GM21723 (cell line): ENCODE data around the gene MST1.

Experiments used
- ATAC-seq: cut with Tn5 transposase; IDR thresholded peaks from one replicate; pipeline ENCODE4 v1.9.1; 2021; ENCODE audit warnings: mild to moderate bottlenecking, moderate library complexity; ENCODE audit not compliant: unreplicated experiment

The MST1 gene

DNA sequence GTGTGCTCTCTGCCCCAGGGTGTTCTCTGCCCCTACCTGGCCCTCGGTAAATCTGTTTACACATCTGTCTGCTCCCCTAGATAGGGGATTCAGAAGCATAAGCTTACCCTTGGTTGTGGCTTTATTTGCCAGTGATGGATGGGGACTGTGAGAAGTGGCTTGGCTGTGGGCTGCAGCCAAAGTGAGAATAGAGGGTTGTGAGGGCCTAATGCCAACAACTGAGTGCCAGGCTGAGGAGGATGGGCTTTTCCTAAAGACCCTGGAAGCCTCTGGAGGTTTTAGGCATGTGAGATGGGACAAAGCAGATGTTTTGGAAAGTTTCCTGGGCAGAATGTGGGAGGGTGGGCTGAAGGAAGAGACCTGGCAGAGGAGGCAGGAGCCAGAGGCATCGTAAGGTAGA, 30.6 kb downstream of the MST1 start:
- no peak for ATAC-seq

- no peak for ATAC-seq
These were observed 31.9 kb downstream of the MST1 start for GRCh38 chr3:49657208-49657915.

GRCh38 chr3:49656541-49657112, 32.6 kb downstream of the MST1 start:
- ATAC-seq: no peak

DNA sequence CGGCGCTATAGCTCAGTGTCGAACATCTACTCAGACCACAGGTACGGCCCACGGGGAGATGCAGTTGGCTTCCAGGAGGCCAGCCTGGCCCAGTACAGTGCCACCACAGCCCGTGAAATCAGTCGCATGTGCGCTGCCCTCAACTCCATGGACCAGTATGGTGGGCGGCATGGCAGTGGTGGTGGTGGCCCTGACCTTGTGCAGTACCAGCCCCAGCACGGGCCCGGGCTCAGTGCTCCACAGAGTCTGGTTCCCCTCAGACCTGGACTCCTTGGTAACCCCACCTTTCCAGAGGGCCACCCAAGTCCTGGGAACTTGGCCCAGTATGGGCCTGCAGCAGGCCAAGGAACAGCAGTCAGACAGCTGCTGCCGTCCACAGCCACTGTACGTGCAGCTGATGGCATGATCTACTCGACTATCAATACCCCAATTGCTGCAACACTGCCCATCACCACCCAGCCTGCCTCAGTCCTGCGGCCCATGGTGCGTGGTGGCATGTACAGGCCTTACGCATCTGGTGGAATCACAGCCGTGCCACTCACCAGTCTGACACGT, 33.5 kb downstream of the MST1 start:
- no peak for ATAC-seq

DNA sequence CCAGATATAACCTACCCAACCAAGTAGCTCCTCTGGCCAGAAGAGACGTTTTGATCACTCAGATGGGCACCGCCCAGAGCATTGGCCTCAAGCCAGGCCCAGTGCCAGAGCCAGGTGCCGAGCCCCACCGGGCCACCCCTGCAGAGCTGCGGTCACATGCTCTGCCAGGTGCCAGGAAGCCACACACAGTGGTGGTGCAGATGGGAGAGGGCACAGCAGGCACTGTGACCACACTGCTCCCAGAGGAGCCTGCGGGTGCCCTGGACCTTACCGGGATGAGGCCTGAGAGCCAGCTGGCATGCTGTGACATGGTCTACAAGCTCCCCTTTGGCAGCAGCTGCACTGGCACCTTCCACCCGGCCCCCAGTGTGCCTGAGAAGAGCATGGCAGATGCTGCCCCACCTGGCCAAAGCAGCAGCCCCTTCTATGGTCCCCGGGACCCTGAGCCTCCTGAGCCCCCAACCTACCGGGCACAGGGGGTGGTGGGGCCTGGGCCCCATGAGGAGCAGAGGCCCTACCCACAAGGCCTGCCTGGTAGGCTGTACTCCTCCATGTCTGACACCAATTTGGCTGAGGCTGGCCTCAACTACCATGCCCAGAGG, 34.2 kb downstream of the MST1 start:
- no peak for ATAC-seq

GRCh38 chr3:49654176-49654825, 35.0 kb downstream of the MST1 start:
- no peak for ATAC-seq

- ATAC-seq: no peak
These were observed 35.7 kb downstream of the MST1 start for GRCh38 chr3:49653621-49654020.

DNA sequence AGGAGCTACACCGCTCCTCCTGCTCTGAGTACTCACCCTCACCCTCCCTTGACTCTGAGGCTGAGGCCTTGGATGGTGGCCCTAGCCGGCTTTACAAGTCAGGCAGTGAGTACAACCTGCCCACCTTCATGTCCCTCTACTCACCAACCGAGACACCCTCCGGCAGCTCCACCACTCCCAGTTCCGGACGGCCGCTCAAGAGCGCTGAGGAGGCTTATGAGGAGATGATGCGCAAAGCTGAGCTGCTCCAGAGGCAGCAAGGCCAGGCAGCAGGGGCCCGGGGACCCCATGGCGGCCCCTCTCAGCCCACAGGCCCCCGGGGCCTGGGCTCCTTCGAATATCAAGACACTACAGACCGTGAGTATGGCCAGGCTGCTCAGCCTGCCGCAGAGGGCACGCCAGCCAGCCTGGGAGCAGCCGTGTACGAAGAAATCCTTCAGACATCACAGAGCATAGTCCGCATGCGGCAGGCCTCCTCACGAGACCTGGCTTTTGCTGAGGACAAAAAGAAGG, 36.3 kb downstream of the MST1 start:
- ATAC-seq: no peak

- ATAC-seq: no peak
These were observed 36.9 kb downstream of the MST1 start for GRCh38 chr3:49652218-49652902.

GRCh38 chr3:49650637-49651036, 38.6 kb downstream of the MST1 start:
- no peak for ATAC-seq

- ATAC-seq: no peak
These were observed 39.1 kb downstream of the MST1 start for GRCh38 chr3:49650177-49650576.

- ATAC-seq: no peak
These were observed 39.7 kb downstream of the MST1 start for GRCh38 chr3:49649576-49649975.

- no peak for ATAC-seq
These were observed 40.8 kb downstream of the MST1 start for GRCh38 chr3:49648354-49649019.

- ATAC-seq: no peak
These were observed 41.5 kb downstream of the MST1 start for GRCh38 chr3:49647741-49648140.

DNA sequence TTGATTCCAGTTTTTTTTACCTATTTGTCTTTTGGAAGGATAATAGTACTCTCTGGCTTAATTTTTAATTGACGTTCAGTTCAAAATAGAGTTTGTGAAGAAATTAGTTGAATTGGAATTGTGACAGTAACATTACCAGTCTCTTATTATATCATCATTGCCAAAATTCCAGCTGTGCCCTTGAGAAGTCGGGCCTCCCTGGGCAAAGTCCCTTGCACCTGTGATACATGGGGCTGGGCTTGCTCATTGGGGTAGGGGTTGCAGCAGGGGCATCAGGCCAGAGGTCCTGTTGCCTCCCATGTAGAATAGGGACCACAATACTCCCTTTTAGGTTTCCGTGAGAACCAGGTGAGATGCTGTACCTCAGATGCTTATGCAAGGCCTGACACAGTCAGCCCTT, 43.0 kb downstream of the MST1 start:
- no peak for ATAC-seq

DNA sequence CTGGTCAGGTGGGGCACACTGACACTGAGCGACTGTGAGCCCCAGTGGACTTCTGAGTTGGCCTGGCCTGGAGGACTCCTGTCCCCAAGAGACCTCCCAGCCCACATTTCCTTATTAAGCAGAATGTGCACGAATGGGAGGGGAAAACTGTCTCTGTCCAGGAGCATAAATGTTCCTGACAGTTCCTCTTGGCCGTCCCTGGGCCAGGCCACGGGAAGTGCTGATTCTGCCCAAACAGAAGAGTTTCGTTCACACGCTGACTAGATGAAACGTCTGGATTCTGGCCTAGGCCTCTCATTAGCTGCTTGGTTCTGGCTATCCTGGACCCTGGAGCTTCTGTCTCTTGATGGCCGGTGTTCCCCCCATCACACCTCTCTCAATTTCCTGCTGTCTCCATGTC, 44.6 kb downstream of the MST1 start:
- no peak for ATAC-seq

DNA sequence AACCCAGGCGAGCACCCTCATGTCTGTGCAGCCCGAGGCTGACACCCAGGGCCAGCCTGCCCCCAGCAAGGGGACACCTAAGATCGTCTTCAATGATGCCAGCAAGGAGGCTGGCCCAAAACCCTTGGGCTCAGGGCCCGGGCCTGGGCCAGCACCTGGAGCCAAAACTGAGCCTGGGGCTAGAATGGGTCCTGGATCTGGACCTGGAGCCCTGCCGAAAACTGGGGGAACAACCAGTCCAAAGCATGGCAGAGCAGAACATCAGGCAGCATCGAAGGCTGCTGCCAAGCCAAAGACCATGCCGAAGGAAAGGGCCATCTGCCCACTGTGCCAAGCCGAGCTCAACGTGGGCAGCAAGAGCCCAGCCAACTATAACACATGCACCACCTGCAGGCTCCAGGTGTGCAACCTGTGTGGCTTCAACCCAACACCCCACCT, 46.5 kb downstream of the MST1 start:
- ATAC-seq: no peak

DNA sequence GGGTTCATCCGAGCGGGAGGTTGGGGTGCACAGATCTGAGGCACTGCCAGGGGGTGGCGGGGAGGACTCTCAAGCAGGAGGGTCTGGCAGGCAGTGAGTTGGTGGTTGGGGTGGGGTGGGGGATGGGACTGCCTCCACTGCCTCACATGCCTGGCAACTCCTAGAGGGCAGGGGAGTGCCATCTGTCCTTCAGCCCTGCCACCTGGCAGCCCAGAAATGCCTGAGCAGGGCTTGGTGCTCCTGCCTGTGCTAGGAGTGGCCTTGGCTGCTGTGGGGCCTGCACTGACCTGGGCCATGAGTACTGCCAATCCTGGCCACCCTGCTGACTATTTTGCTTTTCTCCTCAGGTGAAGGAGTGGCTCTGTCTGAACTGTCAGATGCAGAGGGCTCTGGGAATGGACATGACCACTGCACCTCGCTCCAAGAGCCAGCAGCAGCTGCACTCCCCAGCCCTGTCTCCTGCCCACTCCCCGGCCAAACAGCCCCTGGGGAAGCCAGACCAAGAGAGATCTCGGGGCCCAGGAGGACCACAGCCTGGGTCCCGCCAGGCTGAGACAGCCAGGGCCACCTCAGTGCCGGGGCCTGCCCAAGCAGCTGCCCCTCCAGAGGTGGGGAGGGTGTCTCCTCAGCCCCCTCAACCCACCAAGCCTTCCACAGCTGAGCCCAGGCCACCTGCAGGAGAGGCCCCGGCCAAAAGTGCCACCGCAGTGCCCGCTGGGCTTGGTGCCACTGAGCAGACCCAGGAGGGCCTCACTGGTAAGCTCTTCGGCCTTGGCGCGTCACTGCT, 47.2 kb downstream of the MST1 start:
- no peak for ATAC-seq

GRCh38 chr3:49641292-49641691, 48.0 kb downstream of the MST1 start:
- ATAC-seq: no peak

DNA sequence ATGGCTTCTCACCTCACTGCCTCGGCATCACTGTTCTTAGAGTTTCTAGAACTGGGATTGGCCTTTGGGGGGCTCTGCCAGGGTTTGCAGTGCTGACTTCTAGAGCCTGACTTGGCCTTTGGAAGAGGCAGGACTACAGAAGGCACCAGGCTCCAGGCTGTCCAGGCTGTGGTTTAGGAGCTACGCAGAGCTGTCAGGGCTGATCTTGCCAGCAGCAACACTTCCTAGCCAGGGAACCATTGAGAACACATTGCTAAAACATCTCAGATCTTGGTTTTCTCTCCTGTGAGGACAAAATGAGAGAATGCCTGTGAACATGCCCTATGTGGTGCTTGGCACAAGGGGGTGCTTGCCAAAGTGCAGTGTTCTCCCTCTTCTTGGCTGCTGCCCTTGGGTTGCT, 49.7 kb downstream of the MST1 start:
- no peak for ATAC-seq
